DND-41 (cell line): ENCODE data around the gene ZNF511.

Source experiments
- ATAC-seq: fragments of 200-7000 bp; cut with Tn5 transposase; 3 replicates; pipeline ENCODE4 v1.9.1; 2021; ENCODE audit warnings: low read depth; ENCODE audit not compliant: insufficient read depth
- DNase-seq: peaks from one replicate; pipeline ENCODE4 v3.0.0-alpha.2; 2020
- H2AFZ ChIP-seq: 2 replicates; pipeline ENCODE4 v1.6.0; 2012; ENCODE audit warnings: low read depth, low read length
- H3K27ac ChIP-seq: 2 replicates; pipeline ENCODE4 v1.5.1; 2012; ENCODE audit warnings: low read length, inconsistent platforms
- H3K27me3 ChIP-seq: fragments of 200-600 bp; sonication (generic); 2 replicates; pipeline ENCODE4 v1.6.0; 2012; ENCODE audit warnings: low read length, mild to moderate bottlenecking, inconsistent platforms; ENCODE audit not compliant: insufficient read depth, poor library complexity
- H3K36me3 ChIP-seq: 2 replicates; pipeline ENCODE4 v1.5.1; 2012; ENCODE audit warnings: low read length, inconsistent platforms; ENCODE audit not compliant: insufficient read depth
- H3K4me1 ChIP-seq: 2 replicates; pipeline ENCODE4 v1.5.1; 2012; ENCODE audit warnings: mild to moderate bottlenecking, low read length; ENCODE audit not compliant: insufficient read depth
- H3K4me2 ChIP-seq: 2 replicates; pipeline ENCODE4 v1.6.0; 2012; ENCODE audit warnings: mild to moderate bottlenecking, moderate library complexity, low read length, inconsistent platforms; ENCODE audit not compliant: insufficient read depth
- H3K4me3 ChIP-seq, 2 experiments: fragments of 200-600 bp in 1 of 2; shearing (Covaris generic) in 1 of 2; 2 replicates each; pipeline ENCODE4 v1.5.1; 2012 to 2016; ENCODE audit warnings: inconsistent platforms in 2 of 2, low read length in 2 of 2, mild to moderate bottlenecking in 2 of 2, low read depth in 1 of 2, moderate library complexity in 1 of 2
- H3K79me2 ChIP-seq: 2 replicates; pipeline ENCODE4 v1.6.0; 2012; ENCODE audit warnings: low read length, inconsistent platforms; ENCODE audit not compliant: insufficient read depth
- H3K9ac ChIP-seq: 2 replicates; pipeline ENCODE4 v1.6.0; 2012; ENCODE audit warnings: low read depth, mild to moderate bottlenecking, inconsistent platforms, low read length, moderate library complexity
- H3K9me3 ChIP-seq: 2 replicates; pipeline ENCODE4 v1.5.1; 2012; ENCODE audit warnings: low read length, moderate library complexity, mild to moderate bottlenecking, inconsistent platforms; ENCODE audit not compliant: insufficient read depth, severe bottlenecking
- H4K20me1 ChIP-seq: 2 replicates; pipeline ENCODE4 v1.6.0; 2012; ENCODE audit warnings: low read length; ENCODE audit not compliant: insufficient read depth
- CTCF ChIP-seq: IDR thresholded peaks from 2 replicates; pipeline ENCODE4 v1.5.1; 2012; ENCODE audit warnings: borderline replicate concordance, low read length, moderate library complexity, mild to moderate bottlenecking; ENCODE audit not compliant: poor library complexity, severe bottlenecking; ENCODE audit errors: extremely low read depth
- EZH2 ChIP-seq: IDR thresholded peaks from 3 replicates; pipeline ENCODE4 v1.6.1; 2012; ENCODE audit warnings: borderline replicate concordance, low read depth, mild to moderate bottlenecking, moderate library complexity, low read length, inconsistent platforms; ENCODE audit not compliant: severe bottlenecking

Gene ZNF511

GRCh38 chr10:133297504-133297903 lies 11.2 kb upstream of the ZNF511 start:
- no peak overlapping the region for H2AFZ ChIP-seq
- no peak overlapping the region for H3K27ac ChIP-seq
- no peaks in the 10 kb centered on the region for H3K27me3 ChIP-seq
- H3K79me2 ChIP-seq = peaks cover 2% of the 10 kb centered on the region
- no peak for DNase-seq
- TF ChIP-seq CTCF (no peak), EZH2 (no peak)
- H3K4me2 ChIP-seq = no peak overlapping the region
- H3K4me1 ChIP-seq = no peaks in the 10 kb centered on the region
- peaks cover 21% of the 10 kb centered on the region for H4K20me1 ChIP-seq
- H3K36me3 ChIP-seq = peaks cover 90% of the 10 kb centered on the region
- ATAC-seq = no peak
- H3K9me3 ChIP-seq = no peaks in the 10 kb centered on the region
- no peak overlapping the region for H3K9ac ChIP-seq
- H3K4me3 ChIP-seq = no peak overlapping the region

GRCh38 chr10:133298466-133298865 lies 10.2 kb upstream of the ZNF511 start:
- DNase-seq (no peak), ATAC-seq (no peak)
- Histone ChIP-seq H3K4me2 (no peak overlapping the region), H3K4me3 (no peak overlapping the region), H3K36me3 (peaks cover 83% of the 10 kb centered on the region), H3K27ac (no peak overlapping the region), H3K9me3 (no peaks in the 10 kb centered on the region), H3K9ac (no peak overlapping the region), H3K27me3 (no peaks in the 10 kb centered on the region), H3K4me1 (no peaks in the 10 kb centered on the region), H4K20me1 (peaks cover 28% of the 10 kb centered on the region), H2AFZ (no peak overlapping the region), H3K79me2 (peaks cover 12% of the 10 kb centered on the region)
- TF ChIP-seq CTCF (no peak), EZH2 (no peak)

GRCh38 chr10:133299224-133299623 lies 9.5 kb upstream of the ZNF511 start:
- DNase-seq (no peak), ATAC-seq (no peak)
- peaks cover 20% of the 10 kb centered on the region for H3K79me2 ChIP-seq
- TF ChIP-seq EZH2 = no peak
- TF ChIP-seq CTCF = no peak
- peaks cover 28% of the 10 kb centered on the region for H4K20me1 ChIP-seq
- peaks cover 81% of the 10 kb centered on the region for H3K36me3 ChIP-seq
- H3K4me3 ChIP-seq = no peak overlapping the region
- no peaks in the 10 kb centered on the region for H3K9me3 ChIP-seq
- no peak overlapping the region for H3K27ac ChIP-seq
- H3K4me2 ChIP-seq = no peak overlapping the region
- no peaks in the 10 kb centered on the region for H3K27me3 ChIP-seq
- no peaks in the 10 kb centered on the region for H3K4me1 ChIP-seq
- no peak overlapping the region for H3K9ac ChIP-seq
- H2AFZ ChIP-seq = no peak overlapping the region

- Histone ChIP-seq H3K79me2 (peaks cover 23% of the 10 kb centered on the region), H3K36me3 (peaks cover 75% of the 10 kb centered on the region), H3K27ac (no peak overlapping the region), H3K9me3 (no peaks in the 10 kb centered on the region), H2AFZ (no peak overlapping the region), H3K27me3 (no peaks in the 10 kb centered on the region), H3K4me3 (no peak overlapping the region), H3K9ac (no peak overlapping the region), H4K20me1 (peaks cover 29% of the 10 kb centered on the region), H3K4me1 (no peaks in the 10 kb centered on the region), H3K4me2 (no peak overlapping the region)
- DNase-seq (no peak), ATAC-seq (no peak)
- TF ChIP-seq CTCF = no peak
- no peak for TF ChIP-seq EZH2
These were observed 9.0 kb upstream of the ZNF511 start for GRCh38 chr10:133299738-133300137.
